Stimulated activated CD8-positive, alpha-beta memory T cell treated with anti-CD3 and anti-CD28 coated beads, Interleukin-4, amount 100 ng/mL, for 1 hour (primary cell): ENCODE data around the gene PLCL1.
"Not testable (repeated sequence)": the region's sequence is repeated elsewhere in the genome, so short reads cannot be mapped to it uniquely, and the experiment has no call there.

Experiments
- DNase-seq, 2 donors: peaks; one replicate each; pipeline ENCODE4 v3.0.0-alpha.2; 2020; ENCODE audit warnings: low read depth in 2 of 2, low spot score in 1 of 2

Gene PLCL1

DNA sequence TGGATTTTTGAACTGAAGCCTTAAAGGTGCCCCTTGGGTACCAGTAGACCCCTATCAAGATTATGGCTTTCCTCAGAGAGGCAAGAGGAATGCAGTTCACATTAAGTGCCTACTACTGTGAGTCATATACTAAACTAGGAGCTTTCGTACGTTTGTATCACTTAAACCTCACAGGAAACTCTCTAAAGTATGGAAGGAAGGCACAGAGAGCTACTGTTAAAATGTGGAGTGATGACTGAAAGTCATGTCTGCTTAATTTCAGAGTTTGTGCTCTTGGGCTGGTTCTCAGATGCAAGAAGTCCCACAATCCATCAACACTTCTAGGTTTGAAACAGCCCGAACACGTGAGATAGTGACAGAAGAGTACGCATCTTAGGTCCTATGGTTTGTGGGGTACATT is 4.7 kb downstream of the PLCL1 start:
- DNase-seq, result no peak

DNA sequence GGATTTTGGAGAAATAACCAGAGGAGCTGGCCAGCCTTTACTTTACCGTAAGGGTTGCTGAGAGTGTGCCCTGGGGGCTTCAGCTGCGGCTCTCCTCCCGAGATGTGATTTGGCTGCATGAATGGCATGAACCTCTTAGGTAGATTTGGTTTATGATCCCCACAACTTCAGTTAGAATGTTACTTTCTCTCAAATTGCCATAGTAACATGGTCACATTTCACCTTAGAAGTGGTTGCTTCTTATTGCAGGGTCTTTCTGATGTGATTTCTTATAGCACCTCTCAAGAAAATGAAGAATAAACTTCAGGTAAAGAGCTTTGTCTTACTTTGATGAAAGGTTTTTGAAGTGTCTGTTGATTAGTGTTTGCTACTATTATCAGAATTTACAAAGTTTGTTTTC is 5.6 kb downstream of the PLCL1 start:
- DNase-seq, result no peak

DNA sequence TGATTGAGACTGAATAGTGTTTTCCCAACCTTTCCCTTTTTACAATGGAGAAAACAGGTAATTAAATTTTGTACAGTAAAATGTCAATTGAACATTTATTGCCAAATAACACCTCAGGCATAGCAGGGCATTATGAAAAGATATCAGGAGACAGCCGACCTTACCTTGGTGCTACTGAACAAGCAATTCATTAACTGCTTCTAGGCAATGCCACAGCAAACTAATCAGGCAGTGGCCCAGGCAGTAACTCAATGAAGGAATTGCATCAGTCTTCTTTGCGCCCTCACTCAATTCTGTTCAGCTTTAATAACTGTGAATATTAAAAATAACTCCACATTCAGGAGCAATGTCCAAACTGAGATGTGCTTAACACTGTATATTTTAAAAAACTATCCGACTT is 6.1 kb downstream of the PLCL1 start:
- DNase-seq, result no peak

DNA sequence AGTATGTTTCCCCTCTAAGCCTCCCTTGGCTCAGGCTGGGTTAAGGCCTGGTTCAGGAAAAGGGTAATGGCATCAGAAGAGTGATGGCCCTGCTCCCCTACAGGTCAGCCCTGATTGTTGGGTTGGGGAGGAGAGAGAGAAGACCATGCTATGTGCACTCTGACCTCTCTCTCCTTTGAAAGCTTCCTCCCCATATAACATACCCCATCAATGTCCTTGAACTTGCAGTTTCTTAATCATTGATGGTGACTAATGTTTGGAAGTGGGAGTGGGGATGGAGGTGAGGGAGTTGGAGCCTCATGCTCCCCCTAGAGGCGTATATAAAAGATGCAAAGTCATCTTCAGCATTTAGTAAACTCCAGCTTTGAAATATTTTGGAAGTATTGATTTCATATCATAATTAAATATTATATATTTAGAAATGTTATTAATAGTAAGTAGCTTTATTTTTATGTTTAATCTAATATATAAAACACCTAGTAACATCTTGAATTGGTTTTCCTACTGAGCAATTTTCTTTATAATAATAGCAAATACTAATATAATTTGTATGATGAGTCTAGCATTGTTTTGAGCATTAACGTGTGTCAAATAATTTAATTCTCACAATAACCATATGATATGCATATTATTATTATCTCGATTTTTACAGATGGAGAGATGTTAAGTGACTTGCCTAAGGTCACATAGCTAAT is 8.8 kb downstream of the PLCL1 start:
- no peak for DNase-seq

DNA sequence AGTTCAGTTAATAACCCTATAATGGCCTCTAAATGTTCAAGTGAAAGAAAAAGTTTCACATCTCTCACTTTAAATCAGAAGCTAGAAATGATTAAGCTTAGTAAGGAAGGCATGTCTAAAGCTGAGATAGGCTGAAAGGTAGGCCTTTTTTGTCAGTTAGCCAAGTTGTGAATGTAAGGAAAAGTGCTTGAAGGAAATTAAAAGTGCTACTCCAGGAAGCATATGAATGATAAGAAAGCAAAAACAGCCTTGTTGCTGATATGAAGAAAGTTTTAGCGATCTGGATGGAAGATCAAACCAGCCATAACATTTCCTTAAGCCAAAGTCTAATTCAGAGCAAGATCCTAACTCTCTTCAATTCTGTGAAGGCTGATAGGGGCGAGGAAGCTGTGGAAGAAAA is 10.1 kb downstream of the PLCL1 start:
- no peak for DNase-seq

DNA sequence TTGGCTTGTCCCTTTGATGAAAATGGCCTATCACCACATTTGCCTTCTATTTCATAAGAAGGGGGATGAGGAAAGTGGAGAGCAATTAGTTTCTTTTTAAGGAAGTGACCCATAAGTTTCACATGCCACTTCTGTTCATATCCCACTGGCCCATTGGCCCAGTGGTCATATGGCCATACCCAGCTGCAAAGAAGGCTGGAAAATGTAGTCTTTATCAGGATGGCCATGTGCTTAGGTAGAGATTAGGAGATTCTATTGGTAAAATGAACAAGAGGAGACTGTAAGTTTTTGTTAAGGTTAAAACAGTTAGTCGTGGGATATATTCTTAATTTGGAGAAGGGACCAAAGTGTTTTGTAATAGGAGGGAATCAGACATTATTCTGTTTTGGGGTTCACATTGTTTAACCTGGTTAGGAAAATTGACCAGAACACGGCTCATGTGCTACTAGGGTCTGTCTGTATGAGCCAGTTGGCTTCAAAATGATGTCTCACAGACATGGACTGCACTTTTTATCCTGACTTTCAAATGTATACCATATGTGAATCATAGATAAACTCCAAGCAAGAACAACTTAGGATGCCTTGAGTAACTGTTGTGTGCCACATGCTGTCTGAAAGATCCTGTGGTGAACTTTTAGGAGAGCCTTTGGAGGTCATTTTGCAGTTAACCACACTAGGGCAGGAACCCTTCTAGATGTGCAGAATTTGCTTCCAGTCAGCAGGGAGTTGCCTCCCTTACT is 17.3 kb downstream of the PLCL1 start:
- no peak for DNase-seq

DNA sequence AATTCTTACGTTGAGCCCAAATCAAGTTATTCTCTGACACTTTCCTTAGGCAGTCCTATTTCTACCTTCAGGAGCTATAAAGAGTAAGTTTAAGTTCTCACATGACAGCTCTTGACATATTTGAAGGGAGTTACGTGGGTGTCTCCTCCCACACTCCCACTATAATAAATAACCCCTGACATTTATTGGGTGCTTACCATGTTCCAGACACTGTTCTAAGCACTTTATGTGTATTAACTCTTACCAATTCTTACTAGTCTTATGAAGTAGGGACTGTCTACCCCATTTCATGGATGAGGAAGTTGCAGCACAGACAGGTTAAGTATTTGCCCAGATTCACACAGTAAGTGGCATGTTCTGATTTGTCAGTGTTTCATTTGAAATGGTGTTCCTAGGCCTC is 17.9 kb downstream of the PLCL1 start:
- DNase-seq, result no peak

DNA sequence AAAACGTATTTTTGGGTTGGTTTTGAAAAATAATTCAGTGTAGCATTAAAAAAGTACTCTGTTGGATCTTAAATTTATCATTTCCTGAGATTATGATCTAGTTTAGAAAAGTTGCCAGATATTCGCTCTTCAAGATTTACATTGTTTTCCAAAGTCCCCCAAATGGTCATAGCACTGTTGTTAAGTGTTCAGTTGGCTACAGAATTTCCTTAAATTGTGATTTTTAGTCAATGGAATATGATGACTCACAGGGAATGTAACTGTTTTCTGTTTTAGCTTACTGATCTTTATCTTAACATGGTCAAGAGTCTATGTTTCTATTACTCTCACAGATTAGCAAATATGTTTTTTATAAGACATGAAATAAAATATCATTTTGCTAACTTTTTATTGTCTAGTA is 23.2 kb downstream of the PLCL1 start:
- no peak for DNase-seq

DNA sequence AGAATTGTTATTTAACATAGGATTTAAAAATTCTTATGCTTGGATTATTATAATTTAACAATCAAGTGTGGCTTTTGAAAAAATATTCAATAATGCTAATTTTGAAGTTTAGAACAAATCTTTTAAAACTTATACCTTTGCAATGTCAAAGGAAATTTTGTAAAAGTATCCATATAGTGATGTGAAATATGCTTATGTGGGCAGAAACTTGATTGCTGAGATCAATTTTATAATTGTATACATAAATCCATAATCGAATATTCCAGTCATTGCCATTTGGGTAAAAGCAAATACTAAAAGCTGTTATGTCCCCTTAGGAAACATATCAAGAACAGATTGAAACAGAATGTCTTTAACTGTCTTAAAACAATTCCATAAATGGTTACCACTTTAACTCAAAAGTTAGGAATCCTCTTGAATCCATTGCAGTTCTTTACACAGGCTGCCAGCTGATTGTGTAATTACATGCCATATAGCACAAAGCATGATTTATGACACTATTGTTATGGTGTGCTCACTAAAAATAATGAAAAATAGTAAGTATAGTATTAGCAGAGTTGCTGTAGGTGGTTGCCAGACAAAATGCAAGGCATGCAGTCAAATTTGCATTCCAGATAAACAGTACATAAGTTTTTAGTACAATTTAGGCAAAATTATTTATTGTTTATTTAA is 24.2 kb downstream of the PLCL1 start:
- no peak for DNase-seq

DNA sequence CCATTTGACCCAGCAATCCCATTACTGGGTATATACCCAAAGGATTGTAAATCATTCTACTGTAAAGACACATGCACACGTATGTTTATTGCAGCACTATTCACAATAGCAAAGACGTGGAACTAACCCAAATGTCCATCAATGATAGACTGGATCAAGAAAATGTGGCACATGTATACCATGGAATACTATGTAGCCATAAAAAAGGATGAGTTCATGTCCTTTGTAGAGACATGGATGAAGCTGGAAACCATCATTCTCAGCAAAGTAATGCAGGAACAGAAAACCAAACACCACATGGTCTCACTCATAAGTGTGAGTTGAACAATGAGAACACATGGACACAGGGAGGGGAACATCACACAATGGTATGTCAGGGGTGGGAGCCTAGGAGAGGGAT is 30.4 kb downstream of the PLCL1 start:
- not testable (repeated sequence) for DNase-seq

DNA sequence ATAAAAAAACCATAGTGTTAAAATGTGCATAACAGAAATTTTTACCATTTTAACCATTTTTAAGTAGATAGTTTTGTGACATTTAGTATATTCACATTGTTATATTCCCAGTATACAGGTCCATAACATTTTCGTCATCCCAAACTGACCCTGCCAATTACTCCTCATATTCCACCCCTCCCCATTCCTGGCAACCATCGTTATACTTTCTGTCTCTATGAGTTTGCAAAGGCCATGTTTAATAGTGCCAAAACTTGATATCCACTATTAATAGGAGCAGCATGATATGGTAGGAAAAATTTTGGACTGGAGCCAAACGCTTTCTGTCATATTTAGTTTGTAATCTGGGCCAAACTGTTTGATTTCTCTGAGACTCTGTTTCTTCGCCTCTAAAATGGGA is 30.9 kb downstream of the PLCL1 start:
- no peak for DNase-seq

DNA sequence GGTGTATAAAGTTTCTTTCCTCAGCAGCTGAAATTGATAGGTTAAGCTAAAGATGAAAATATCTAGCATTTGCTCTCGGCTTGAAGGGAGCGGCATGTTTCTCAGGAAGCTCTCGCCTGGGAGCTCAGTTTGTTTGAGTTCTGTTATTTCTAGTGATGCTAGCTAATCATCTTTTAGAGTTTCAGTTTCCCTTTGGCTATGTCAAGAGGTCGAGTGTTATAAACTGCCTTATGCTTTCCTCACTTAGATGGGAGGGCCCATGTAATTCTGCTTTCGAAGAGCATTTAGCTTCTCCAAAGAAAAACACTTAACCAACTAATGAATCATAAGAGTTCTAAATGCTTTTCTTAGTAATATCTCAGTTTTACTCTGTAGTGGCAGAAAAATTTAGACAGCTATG is 33.6 kb downstream of the PLCL1 start:
- DNase-seq, result no peak

DNA sequence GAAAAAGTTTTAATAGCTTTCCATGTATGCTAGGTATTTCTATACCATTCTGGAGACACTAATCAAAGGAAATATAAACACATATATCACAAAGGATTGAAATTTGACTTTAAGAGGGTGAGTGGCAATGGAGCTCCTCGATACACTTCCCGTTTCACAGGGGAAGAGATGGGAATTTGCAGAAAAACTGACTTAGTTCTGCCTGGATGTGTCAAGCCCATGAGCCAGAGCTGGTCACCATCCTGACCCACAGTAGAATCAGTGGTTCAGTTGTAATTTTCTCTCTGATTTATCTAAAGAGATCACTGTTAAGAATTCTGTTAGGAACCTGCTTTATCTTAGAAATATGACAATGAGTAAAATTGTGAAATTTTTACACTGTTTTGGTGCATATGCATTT is 34.2 kb downstream of the PLCL1 start:
- DNase-seq, result no peak

DNA sequence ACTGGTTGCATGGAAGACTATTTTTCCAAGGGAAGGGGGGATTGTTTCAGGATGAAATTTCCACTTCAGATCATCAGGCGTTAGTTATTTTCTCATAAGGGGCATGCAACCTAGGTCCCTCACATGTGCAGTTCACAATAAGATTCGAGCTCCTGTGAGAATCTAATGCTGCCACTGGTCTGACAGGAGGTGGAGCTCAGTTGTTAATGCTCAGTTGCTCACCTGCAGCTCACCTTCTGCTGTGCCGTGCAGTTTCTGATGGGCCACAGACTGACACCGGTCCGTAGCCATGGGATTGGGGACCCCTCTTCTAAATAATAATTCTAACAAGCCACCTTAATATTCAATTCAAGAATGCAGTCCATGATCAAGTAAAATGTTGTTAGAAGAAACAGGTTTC is 34.9 kb downstream of the PLCL1 start:
- DNase-seq, result no peak

DNA sequence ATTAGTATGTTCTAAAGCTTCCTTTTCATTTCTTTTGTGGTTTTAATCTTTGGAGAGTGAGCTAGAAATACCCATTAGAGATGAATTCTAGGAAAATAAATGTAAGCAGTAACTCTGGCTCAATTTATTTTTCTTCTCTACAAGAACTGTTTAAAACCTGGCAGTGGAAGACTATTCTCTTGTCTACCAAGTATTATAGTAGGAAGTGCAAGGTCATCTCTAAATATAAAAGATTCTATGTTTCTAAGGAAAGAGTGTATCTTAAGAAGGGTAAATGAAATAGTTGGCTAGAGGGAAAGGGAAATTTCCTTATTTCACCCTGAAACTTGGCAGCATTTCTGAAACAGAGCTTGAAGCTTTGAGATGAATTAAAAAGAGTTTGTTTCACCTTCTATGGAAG is 35.5 kb downstream of the PLCL1 start:
- no peak for DNase-seq

DNA sequence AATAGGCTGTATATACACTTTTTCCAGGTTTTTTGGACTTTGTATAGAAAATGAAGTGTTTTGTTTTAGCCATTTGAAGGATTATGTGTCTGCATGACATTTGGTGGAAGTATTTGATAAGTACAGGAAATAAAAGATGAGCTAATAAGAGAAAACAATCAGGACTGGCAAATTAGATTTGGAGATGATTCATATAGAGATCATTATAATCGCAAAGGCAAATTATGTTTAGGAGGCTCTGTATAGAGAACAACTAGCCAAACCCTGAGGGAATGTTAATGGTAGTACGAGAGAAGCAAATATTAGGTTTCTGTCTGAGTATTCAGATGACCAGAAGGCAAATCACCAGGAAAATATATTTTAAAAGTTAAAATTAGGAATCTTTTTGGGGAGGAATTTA is 41.7 kb downstream of the PLCL1 start:
- DNase-seq, result no peak

DNA sequence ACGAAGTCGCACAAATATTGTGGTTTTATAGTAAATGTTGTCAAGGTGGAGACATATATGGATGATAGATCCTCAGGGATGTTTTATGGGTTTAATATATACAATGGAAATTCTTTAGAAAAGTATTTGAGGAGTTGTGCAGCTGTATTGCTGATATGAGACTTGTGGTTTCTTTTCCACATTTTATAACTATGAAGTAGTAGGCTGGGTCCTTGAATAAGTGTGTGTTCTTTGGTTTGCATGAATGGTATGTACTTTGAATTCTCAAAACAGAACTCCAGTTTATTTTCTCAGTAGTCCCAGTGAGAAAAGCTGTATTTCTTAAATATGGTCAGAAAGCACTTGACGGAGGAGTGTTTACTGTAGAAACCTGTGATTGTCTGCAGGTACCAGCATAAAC is 42.4 kb downstream of the PLCL1 start:
- DNase-seq, result no peak

DNA sequence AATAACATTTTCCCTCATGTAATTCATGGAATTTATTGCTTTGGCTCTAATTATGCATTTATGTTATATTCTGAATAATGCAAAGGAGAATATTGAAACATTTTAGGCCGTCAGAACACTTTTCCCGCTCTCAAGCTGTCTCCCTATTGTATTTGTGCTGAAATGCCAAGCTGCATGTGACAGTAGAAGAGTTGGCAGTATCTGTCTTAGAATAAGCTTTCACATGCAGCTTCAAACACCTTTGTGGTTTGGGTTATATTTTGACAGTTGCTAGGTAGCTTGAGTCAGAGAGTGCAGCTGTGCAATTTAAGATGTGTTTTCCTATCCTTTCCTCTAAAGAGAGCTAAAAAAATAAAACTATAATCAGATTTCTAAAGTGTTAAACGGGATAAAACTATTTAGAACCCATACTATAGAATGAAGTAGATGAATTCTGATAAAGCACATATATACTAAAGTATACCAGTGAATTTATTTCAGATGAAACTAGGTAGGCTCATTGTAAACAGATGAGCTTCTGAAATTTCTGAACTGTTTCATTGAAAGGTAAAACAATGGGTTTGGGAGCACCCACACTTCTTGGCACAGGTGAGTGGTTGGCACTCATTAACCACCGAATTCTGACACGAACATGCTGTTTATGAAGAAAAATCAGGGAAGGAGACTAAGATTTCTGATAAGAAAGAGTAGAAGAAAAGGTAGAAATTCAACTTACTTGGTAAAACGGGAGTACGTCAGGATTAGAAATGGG is 43.4 kb downstream of the PLCL1 start:
- no peak for DNase-seq

DNA sequence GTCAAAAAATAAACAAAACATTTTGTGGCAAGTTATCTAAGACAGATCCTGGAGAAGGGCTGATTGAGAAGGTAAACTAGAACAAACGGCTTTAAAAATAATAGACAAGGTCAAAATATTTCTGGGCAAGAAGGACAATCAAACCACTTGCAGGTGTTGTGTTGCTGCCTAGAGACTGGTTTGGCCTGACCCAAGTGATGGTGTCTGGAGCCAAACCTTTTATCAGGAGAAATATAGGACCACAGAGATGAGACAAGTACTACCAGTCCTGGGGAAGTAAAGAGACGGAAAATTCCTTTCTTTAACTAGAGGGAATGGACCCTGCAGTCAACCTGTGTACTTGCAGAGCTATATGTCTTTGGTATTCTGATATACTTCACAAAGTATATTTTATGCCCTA is 44.2 kb downstream of the PLCL1 start:
- DNase-seq, result no peak

DNA sequence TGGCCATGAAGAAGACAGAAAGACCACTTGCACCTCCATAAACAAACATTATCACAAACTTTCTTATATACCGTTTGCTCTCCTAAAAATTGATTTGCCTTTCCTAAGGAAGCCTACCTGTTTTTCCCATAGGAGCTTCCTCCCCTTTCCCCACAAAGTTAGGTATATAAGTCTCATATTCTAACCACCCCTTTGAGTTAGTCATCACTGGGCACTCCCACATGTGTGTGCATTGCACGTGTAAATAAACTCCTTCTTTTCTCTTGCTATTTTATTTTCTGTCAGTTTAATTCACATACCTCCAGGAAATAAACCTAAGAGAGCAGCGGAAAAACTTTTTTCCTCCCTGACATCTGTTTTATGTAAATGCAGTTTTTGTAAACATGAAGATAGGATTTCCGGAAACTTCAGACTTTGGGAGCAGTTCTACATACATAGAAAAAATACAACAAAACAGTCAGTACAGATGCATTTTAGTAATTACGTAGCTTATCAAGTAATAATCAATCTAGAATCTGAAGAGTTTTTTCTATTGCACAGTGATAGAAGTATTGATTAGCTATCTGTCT is 46.6 kb downstream of the PLCL1 start:
- no peak for DNase-seq

DNA sequence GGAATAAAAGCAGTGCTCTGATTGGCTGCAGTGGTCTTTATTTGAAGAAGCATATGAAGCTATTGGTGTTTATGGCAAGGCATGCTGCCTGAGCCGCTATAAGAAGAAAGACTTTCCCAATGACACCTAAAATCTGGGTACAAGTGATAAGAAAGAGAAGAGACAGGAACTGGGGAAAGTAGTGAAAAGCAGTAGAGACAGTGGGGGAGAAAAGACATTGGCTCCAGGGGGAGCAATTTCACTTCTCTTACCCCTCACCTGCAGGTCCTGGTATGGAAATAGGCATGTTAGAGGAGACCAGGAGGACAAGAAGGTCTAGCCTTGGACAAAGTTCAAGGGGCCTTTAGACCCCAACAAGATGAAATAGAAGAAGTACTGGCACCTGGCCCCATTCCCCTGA is 47.1 kb downstream of the PLCL1 start:
- DNase-seq, result no peak
